B cell (primary cell): ENCODE measurements around the gene CCR2.

ENCODE experiments used
- EZH2 ChIP-seq: IDR thresholded peaks from 2 replicates; pipeline ENCODE4 v1.6.1; 2012; ENCODE audit warnings: borderline replicate concordance, low read depth, mild to moderate bottlenecking, moderate library complexity, low read length; ENCODE audit not compliant: insufficient read depth, poor library complexity, severe bottlenecking
- TF ChIP-seq, protein P1 (sequence below): fragments of 200-600 bp; IDR thresholded peaks from one replicate; pipeline ENCODE4 v1.8.0; 2022; ENCODE audit warnings: antibody characterized with exemption, mild to moderate bottlenecking

DNA sequence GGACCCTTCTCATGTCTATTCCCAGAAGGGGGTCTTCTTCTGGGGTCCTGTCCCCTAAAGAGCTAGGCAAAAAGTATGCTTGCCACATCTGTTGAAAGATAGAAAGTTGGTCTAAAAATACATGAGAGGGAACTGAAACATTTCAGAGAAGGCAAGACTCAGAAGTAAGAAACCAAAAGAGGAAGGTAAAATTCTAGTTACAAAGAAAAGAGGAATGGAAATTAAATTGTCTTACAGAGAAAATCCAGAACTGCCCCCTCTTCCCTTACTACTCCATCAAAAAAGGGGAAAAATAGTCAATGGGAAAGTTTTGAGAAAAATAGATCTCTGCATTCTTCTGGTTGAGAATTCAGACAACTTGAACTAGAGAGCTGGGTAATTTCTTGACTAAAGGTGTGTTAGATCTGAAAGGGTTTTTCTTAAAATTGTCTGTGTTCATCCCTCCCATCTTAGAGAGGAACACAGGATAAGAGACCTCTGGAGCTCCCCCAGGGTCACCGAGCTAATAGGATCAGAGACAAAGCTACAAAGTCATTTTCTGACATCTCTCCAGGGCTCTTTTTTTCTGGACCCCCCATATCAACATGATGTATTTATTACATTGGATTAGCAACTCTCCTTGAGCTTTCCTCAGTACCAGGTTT, 32.3 kb upstream of the CCR2 start:
- TF ChIP-seq, protein P1, sequence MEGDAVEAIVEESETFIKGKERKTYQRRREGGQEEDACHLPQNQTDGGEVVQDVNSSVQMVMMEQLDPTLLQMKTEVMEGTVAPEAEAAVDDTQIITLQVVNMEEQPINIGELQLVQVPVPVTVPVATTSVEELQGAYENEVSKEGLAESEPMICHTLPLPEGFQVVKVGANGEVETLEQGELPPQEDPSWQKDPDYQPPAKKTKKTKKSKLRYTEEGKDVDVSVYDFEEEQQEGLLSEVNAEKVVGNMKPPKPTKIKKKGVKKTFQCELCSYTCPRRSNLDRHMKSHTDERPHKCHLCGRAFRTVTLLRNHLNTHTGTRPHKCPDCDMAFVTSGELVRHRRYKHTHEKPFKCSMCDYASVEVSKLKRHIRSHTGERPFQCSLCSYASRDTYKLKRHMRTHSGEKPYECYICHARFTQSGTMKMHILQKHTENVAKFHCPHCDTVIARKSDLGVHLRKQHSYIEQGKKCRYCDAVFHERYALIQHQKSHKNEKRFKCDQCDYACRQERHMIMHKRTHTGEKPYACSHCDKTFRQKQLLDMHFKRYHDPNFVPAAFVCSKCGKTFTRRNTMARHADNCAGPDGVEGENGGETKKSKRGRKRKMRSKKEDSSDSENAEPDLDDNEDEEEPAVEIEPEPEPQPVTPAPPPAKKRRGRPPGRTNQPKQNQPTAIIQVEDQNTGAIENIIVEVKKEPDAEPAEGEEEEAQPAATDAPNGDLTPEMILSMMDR, result no peak
- no peak for TF ChIP-seq EZH2
